HG03045 (cell line): ENCODE results near the gene TDP2.
"Not testable (repeated sequence)": the region's sequence is repeated elsewhere in the genome, so short reads cannot be mapped to it uniquely, and the experiment has no call there.

Experiments used
- ATAC-seq: cut with Tn5 transposase; IDR thresholded peaks from one replicate; pipeline ENCODE4 v1.9.1; 2021; ENCODE audit warnings: mild to moderate bottlenecking, moderate library complexity; ENCODE audit not compliant: unreplicated experiment

TDP2 gene

GRCh38 chr6:24683297-24684296 is 16.9 kb upstream of the TDP2 start:
- no peak for ATAC-seq

- no peak for ATAC-seq
Measured at GRCh38 chr6:24680582-24680981, 13.9 kb upstream of the TDP2 start.

GRCh38 chr6:24678792-24679352 is 12.2 kb upstream of the TDP2 start:
- not testable (repeated sequence) for ATAC-seq

- ATAC-seq: no peak
Measured at GRCh38 chr6:24673625-24674024, 6.9 kb upstream of the TDP2 start.

GRCh38 chr6:24672620-24673182 is 6.0 kb upstream of the TDP2 start:
- no peak for ATAC-seq

- ATAC-seq: not testable (repeated sequence)
Measured at GRCh38 chr6:24671077-24671476, 4.4 kb upstream of the TDP2 start.

- ATAC-seq: not testable (repeated sequence)
Measured at GRCh38 chr6:24670492-24670891, 3.8 kb upstream of the TDP2 start.

GRCh38 chr6:24668997-24669361 is 2.3 kb upstream of the TDP2 start:
- ATAC-seq: no peak

GRCh38 chr6:24668066-24668996 is 1.6 kb upstream of the TDP2 start:
- not testable (repeated sequence) for ATAC-seq

- ATAC-seq: no peak
Measured at GRCh38 chr6:24667378-24667803, 692 bp upstream of the TDP2 start.

- peak; percentile 40 for ATAC-seq
Measured at GRCh38 chr6:24666097-24666640, 530 bp downstream of the TDP2 start.

GRCh38 chr6:24664046-24664987 is 2.4 kb downstream of the TDP2 start:
- no peak for ATAC-seq

- ATAC-seq: no peak
Measured at GRCh38 chr6:24663189-24663588, 3.5 kb downstream of the TDP2 start.

- no peak for ATAC-seq
Measured at GRCh38 chr6:24662236-24662635, 4.5 kb downstream of the TDP2 start.

- not testable (repeated sequence) for ATAC-seq
Measured at GRCh38 chr6:24661759-24662158, 4.9 kb downstream of the TDP2 start.

- no peak for ATAC-seq
Measured at GRCh38 chr6:24660105-24660504, 6.6 kb downstream of the TDP2 start.

- ATAC-seq: no peak
Measured at GRCh38 chr6:24659561-24659960, 7.1 kb downstream of the TDP2 start.

- ATAC-seq: no peak
Measured at GRCh38 chr6:24658573-24659560, 7.8 kb downstream of the TDP2 start.
